ENCODE measurements around the gene NAP1L1. TPM values are rescaled to one million over a fixed set of nuclear protein-coding genes. Genes with fewer than 3 reads are reported as not detected.
A peak's percentile ranks its signal among the peaks of the same experiment; 100 is the strongest.

Gene NAP1L1
- total RNA-seq, 1 experiment from 2014 or later: 946 TPM

- peaks cover 3% of the 10 kb centered on the region; the same call in 1 of the 2 replicates for H3K27me3 Mint-ChIP-seq (ENCODE audit: low read depth)
- DNase-seq (ENCODE audit: low spot score): peak; percentile 41
- CTCF ChIA-PET: interaction anchor here (0.7 to 4.8 kb wide), 18 partner anchors 8 to 641 kb away, joined by 3 to 24 read pairs (median 5); partner anchors contain the start of gene GLIPR1L2
- H3K4me1 Mint-ChIP-seq: peaks cover 48% of the 10 kb centered on the region
- peak overlapping the region; percentile 99 for H3K27ac Mint-ChIP-seq
- ATAC-seq: peak; percentile 30
- H3K36me3 Mint-ChIP-seq: peaks cover 24% of the 10 kb centered on the region
- H3K9me3 Mint-ChIP-seq: no peaks in the 10 kb centered on the region
- peak overlapping the region; percentile 91 for H3K4me3 Mint-ChIP-seq
- POLR2A ChIA-PET: interaction anchor here (0.5 to 2.2 kb wide), 8 partner anchors 9 to 506 kb away, joined by 3 to 14 read pairs (median 4); no protein-coding TSS in a partner anchor
- TF ChIP-seq NFYB (CRISPR knock-in tag; conservative IDR thresholded peaks at IDR 0.05; ENCODE audit: low read depth) (no peak), ZNF121 (CRISPR knock-in tag; IDR thresholded peaks at IDR 0.05) (peak; percentile 61; the same call in 1 of the 2 replicates), ZNF512 (CRISPR knock-in tag; IDR thresholded peaks at IDR 0.05; ENCODE audit: borderline replicate concordance) (no peak), SMAD3 (CRISPR knock-in tag; IDR thresholded peaks at IDR 0.05; ENCODE audit: borderline replicate concordance) (peak; percentile 69; the same call in 1 of the 2 replicates), ZNF425 (CRISPR knock-in tag; conservative IDR thresholded peaks at IDR 0.05) (no peak), CBFB (CRISPR knock-in tag; IDR thresholded peaks at IDR 0.05; ENCODE audit: low read depth) (0 out of 2 replicates have a peak, but pooled peaks have one; percentile 17), NFATC4 (CRISPR knock-in tag; IDR thresholded peaks at IDR 0.05) (no peak), ZNF232 (CRISPR knock-in tag; IDR thresholded peaks at IDR 0.05) (peak; percentile 57; the same call in 1 of the 2 replicates), USF2 (CRISPR knock-in tag; IDR thresholded peaks at IDR 0.05) (no peak), ZNF317 (CRISPR knock-in tag; IDR thresholded peaks at IDR 0.05; ENCODE audit: borderline replicate concordance, low read depth) (no peak), ARID4B (CRISPR knock-in tag; IDR thresholded peaks at IDR 0.05; ENCODE audit: borderline replicate concordance) (peak; percentile 54; the same call in 1 of the 2 replicates), PRDM15 (CRISPR knock-in tag; IDR thresholded peaks at IDR 0.05) (no peak), FOXP1 (CRISPR knock-in tag; IDR thresholded peaks at IDR 0.05; ENCODE audit: borderline replicate concordance) (0 out of 2 replicates have a peak, but pooled peaks have one; percentile 2), JUN (CRISPR knock-in tag; IDR thresholded peaks at IDR 0.05) (peak; percentile 51; the same call in 1 of the 2 replicates), ETV6 (CRISPR knock-in tag; IDR thresholded peaks at IDR 0.05) (no peak), NR2C2 (CRISPR knock-in tag; IDR thresholded peaks at IDR 0.05) (no peak), USF1 (CRISPR knock-in tag; IDR thresholded peaks at IDR 0.05) (0 out of 2 replicates have a peak, but pooled peaks have one; percentile 38)
These were observed 52.2 kb downstream of the NAP1L1 start for GRCh38 chr12:76032043-76032981.

All from WTC11 (cell line).